Activated T-cell treated with anti-CD3 and anti-CD28 coated beads, Interleukin-2, amount 50 U/mL, for 72 hours (primary cell): ENCODE results near the gene ILDR2. TPM values are rescaled to one million over a fixed set of nuclear protein-coding genes. Genes with fewer than 3 reads are reported as not detected.
A peak's percentile ranks its signal among the peaks of the same experiment; 100 is the strongest.
"Not testable (repeated sequence)": the region's sequence is repeated elsewhere in the genome, so short reads cannot be mapped to it uniquely, and the experiment has no call there.

ENCODE experiments used
- ATAC-seq, 2 donors: fragments of 150-1000 bp; cut with Tn5 transposase; replicated peaks in 1 of 2; 2 replicates each; pipeline ENCODE4 v1.10.0; 2021; ENCODE audit warnings: moderate library complexity in 2 of 2, mild to moderate bottlenecking in 1 of 2
- DNase-seq, 2 donors: peaks; one replicate each; pipeline ENCODE4 v3.0.0; 2021 to 2022; ENCODE audit warnings: mixed read lengths in 1 of 2
- H3K27ac Mint-ChIP-seq: one replicate; pipeline ENCODE4 v1.8.0; 2022; ENCODE audit warnings: mild to moderate bottlenecking, moderate library complexity, mixed read lengths
- H3K27me3 Mint-ChIP-seq: one replicate; pipeline ENCODE4 v1.8.0; 2022; ENCODE audit warnings: low read depth, mixed read lengths
- H3K36me3 Mint-ChIP-seq, 2 donors: one replicate each; pipeline ENCODE4 v1.8.0; 2022; ENCODE audit warnings: mixed read lengths in 2 of 2, mild to moderate bottlenecking in 1 of 2; ENCODE audit not compliant: insufficient read depth in 2 of 2
- H3K4me1 Mint-ChIP-seq: one replicate; pipeline ENCODE4 v1.8.0; 2022; ENCODE audit warnings: low read depth, mixed read lengths
- H3K4me3 Mint-ChIP-seq, 2 donors: one replicate each; pipeline ENCODE4 v1.8.0; 2022; ENCODE audit warnings: mild to moderate bottlenecking in 2 of 2, mixed read lengths in 2 of 2, moderate library complexity in 2 of 2
- H3K9me3 Mint-ChIP-seq, 2 donors: one replicate each; pipeline ENCODE4 v1.8.0; 2022; ENCODE audit warnings: mixed read lengths in 2 of 2
- total RNA-seq, 2 donors: library from RNA; stranded (reverse); gene quantifications; one replicate each; pipeline ENCODE4 v1.2.3, GENCODE V29; 2022

Gene ILDR2
- total RNA-seq, 2 donors from 2014 or later, result 15.8 to 18.5 TPM

DNA sequence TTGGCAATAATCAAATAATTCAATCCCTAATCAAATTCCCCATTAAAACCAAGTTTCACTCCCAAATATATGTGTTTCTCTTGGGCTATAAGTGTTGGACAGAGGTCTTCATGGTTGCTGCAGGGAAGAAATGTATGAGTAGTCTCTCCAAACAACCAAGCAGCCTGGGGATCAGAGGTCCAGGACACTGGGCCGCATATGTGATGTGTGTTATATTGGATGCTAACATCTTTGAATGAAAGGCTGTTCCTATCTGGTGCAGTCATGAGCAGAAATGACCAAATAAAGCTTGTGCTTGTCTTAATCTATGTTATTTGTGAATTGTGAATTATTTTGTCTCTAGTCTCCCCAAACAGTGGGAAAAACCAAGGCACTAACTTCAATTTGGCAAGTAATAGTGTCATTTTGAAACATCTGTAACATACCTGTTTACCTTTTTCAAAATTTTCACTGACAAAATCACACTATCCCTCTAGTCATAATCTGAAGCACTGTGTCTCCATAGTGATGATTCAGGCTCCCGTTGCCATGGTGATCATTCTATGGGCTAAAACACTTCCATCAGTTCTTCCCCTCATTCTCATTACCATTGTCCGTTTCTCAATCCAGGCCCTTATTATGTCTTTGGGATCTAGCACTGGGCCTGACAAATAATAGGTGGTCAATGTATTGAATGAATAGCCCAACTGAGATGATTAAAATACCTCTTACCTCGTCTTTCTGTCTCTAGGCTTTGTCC is 86.8 kb downstream of the ILDR2 start:
- peaks cover 16% of the 10 kb centered on the region for H3K27me3 Mint-ChIP-seq
- H3K4me1 Mint-ChIP-seq, result peaks cover 16% of the 10 kb centered on the region
- no peak overlapping the region for H3K4me3 Mint-ChIP-seq

DNA sequence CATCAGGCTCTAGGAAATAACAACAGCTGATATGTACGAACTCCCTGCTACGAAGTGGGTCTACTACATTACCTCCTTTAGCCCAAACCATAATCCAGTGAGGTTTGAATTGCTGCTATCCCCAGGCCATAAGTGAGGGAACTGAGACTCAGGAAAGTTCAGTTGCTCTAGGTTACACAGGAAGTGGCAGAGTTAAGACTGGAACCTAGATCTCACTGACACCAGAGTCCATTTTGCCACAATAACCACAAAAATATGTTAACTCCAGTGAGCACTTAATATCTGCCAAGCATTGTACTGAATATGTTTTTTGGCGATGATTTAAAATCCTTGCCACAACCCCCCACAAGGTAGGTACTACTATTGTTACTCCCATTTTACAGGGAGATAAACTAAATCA is 90.4 kb downstream of the ILDR2 start:
- ATAC-seq, result no peak
- H3K9me3 Mint-ChIP-seq, result no peaks in the 10 kb centered on the region
- peaks cover 18% of the 10 kb centered on the region for H3K4me1 Mint-ChIP-seq
- H3K36me3 Mint-ChIP-seq, result no peaks in the 10 kb centered on the region
- no peak for DNase-seq
- H3K27ac Mint-ChIP-seq, result no peak overlapping the region
- H3K4me3 Mint-ChIP-seq, result no peak overlapping the region
- peaks cover 12% of the 10 kb centered on the region for H3K27me3 Mint-ChIP-seq

More for the DNA sequence above, 86.8 kb downstream of the ILDR2 start:
- H3K27ac Mint-ChIP-seq, result no peak overlapping the region
- no peaks in the 10 kb centered on the region for H3K9me3 Mint-ChIP-seq
- H3K36me3 Mint-ChIP-seq, result no peaks in the 10 kb centered on the region
- DNase-seq (no peak), ATAC-seq (no peak)

- peak overlapping the region; percentile 14 to 22 for H3K4me3 Mint-ChIP-seq
These were observed 91.2 kb downstream of the ILDR2 start for GRCh38 chr1:166884040-166884642.

DNA sequence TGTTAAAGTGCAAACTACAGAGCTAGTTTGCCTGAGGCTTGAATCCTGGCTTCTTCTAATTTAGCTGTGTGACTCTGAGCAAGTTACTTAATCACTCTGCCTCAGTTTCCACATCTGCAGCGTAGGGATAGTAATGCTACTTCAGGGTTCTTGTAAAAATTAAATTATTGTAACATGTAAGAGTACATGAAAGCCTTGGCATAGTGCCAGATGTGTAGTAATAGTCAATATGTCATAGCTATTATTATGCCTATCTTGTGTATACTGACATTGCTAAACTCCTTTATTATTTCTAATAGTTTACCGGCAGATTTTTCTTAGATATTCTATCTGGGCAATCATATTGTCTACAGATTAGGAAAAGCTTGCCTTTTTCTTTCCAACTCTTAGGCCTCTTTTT is 92.4 kb downstream of the ILDR2 start:
- DNase-seq (no peak), ATAC-seq (no peak)
- no peak overlapping the region for H3K27ac Mint-ChIP-seq
- H3K4me3 Mint-ChIP-seq, result no peak overlapping the region
- H3K4me1 Mint-ChIP-seq, result peaks cover 18% of the 10 kb centered on the region
- H3K9me3 Mint-ChIP-seq, result peaks cover 0 to 3% of the 10 kb centered on the region in 2 donors
- no peaks in the 10 kb centered on the region for H3K36me3 Mint-ChIP-seq
- peaks cover 12% of the 10 kb centered on the region for H3K27me3 Mint-ChIP-seq

More at GRCh38 chr1:166884040-166884642, 91.2 kb downstream of the ILDR2 start:
- Mint-ChIP-seq H3K27me3 (peaks cover 12% of the 10 kb centered on the region), H3K9me3 (no peaks in the 10 kb centered on the region), H3K4me1 (peaks cover 18% of the 10 kb centered on the region), H3K27ac (no peak overlapping the region), H3K36me3 (no peaks in the 10 kb centered on the region)
- ATAC-seq (peak; percentile 81 to 85), DNase-seq (peak; percentile 54 to 59)

DNA sequence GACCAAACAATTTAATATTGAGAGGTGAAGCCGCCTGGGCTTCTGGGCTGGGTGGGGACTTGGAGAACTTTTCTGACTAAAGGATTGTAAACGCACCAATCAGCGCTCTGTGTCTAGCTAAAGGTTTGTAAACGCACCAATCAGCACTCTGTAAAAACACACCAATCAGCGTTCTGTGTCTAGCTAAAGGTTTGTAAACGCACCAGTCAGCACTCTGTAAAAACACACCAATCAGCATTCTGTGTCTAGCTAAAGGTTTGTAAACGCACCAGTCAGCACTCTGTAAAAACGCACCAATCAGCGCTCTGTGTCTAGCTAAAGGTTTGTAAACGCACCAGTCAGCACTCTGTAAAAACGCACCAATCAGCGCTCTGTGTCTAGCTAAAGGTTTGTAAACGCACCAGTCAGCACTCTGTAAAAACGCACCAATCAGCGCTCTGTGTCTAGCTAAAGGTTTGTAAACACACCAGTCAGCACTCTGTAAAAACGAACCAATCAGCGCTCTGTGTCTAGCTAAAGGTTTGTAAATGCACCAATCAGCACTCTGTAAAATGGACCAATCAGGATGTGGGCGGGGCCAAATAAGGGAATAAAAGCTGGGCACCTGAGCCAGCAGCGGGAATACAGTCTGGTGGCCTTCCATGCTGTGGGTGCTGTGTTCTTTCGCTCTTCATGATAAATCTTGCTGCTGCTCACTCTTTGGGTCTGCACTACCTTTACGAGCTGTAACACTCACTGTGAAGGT is 97.0 kb downstream of the ILDR2 start:
- H3K27ac Mint-ChIP-seq, H3K27me3 Mint-ChIP-seq, H3K4me3 Mint-ChIP-seq, DNase-seq, H3K9me3 Mint-ChIP-seq, ATAC-seq, H3K36me3 Mint-ChIP-seq: not testable (repeated sequence)
- peaks cover 20% of the 10 kb centered on the region for H3K4me1 Mint-ChIP-seq

DNA sequence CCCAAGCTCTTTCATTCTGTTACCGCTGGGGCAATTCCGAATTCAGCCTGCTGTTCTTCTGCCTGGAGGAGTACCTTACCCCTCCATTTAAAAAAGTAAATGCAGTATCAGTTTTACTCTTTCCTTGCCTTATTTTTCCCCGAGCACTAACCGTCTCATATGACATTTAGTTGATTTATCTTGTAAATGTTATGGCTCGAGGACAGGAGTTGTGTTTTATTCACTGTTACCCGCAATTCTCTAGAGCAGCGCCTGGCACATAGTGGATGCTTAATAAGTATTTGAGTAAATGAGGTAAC is 98.9 kb downstream of the ILDR2 start:
- peak; percentile 1 for ATAC-seq
- Mint-ChIP-seq H3K36me3 (peaks cover 0 to 4% of the 10 kb centered on the region in 2 donors), H3K4me3 (peak overlapping the region; percentile 81 to 87), H3K4me1 (peaks cover 37% of the 10 kb centered on the region), H3K9me3 (peaks cover 0 to 3% of the 10 kb centered on the region in 2 donors), H3K27ac (peak overlapping the region; percentile 96), H3K27me3 (no peaks in the 10 kb centered on the region)
- DNase-seq, result no peak

- peak; percentile 86 to 87 for ATAC-seq
- H3K4me1 Mint-ChIP-seq, result peaks cover 41% of the 10 kb centered on the region
- H3K9me3 Mint-ChIP-seq, result peaks cover 0 to 3% of the 10 kb centered on the region in 2 donors
- no peaks in the 10 kb centered on the region for H3K27me3 Mint-ChIP-seq
- DNase-seq, result peak; percentile 98 to 100
- peak within 1 kb of the TSS; percentile 81 to 87 for H3K4me3 Mint-ChIP-seq
- peaks cover 0 to 4% of the 10 kb centered on the region in 2 donors for H3K36me3 Mint-ChIP-seq
- H3K27ac Mint-ChIP-seq, result peak within 1 kb of the TSS; percentile 96
These were observed 99.4 kb downstream of the ILDR2 start, which contains the start of gene TADA1 for GRCh38 chr1:166875734-166876539. TADA1 (minus strand) TSS chr1:166876264; CDS start chr1:166876233, 31 bp downstream.

DNA sequence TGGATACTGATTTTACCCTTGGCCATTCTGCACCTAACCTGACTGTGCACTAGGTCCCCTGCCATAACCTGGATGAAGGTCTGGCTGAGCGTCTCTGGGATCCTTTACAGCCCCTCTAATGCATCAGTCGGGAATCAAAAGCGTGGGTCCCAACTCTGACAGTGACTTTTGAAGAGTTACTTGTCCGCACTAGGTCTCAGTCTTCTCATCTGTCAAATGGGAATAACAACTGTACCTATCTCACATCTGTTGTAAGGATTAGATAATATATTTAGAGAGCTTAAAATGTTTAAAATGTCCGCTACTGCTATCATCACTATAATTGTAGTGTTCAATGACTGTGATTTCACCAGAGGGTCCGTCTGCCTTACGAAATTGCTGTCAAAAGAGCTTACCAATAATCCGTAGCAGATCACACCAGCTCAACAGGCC is 100.0 kb downstream of the ILDR2 start:
- DNase-seq, result no peak
- Mint-ChIP-seq H3K4me1 (peaks cover 47% of the 10 kb centered on the region), H3K27me3 (no peaks in the 10 kb centered on the region), H3K9me3 (peaks cover 0 to 3% of the 10 kb centered on the region in 2 donors), H3K27ac (peak overlapping the region; percentile 69), H3K36me3 (peaks cover 0 to 4% of the 10 kb centered on the region in 2 donors), H3K4me3 (peak overlapping the region; percentile 81 to 87)
- no peak for ATAC-seq

DNA sequence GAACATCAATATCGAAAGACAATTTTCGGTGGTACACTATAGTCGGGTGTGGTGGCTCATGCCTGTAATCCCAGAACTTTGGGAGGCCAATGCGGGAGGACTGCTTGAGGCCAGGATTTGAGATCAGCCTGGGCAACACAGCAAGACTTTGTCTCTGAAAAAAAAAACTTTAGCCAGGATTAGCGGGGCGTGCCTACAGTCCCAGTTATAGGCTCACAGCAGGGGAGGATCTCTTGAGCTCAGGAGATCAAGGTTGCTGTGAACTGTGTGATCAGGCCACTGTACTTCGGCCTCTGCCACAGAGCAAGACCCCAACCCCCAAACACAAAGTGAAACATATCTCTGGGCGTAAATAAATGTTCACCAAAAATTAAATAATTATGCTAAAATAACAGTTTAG is 100.9 kb downstream of the ILDR2 start:
- Mint-ChIP-seq H3K4me3 (peak overlapping the region in 1 of 2 donors; percentile 12), H3K4me1 (peaks cover 56% of the 10 kb centered on the region), H3K27ac (no peak overlapping the region), H3K9me3 (peaks cover 0 to 3% of the 10 kb centered on the region in 2 donors), H3K27me3 (no peaks in the 10 kb centered on the region), H3K36me3 (peaks cover 0 to 4% of the 10 kb centered on the region in 2 donors)
- DNase-seq (no peak), ATAC-seq (no peak)

DNA sequence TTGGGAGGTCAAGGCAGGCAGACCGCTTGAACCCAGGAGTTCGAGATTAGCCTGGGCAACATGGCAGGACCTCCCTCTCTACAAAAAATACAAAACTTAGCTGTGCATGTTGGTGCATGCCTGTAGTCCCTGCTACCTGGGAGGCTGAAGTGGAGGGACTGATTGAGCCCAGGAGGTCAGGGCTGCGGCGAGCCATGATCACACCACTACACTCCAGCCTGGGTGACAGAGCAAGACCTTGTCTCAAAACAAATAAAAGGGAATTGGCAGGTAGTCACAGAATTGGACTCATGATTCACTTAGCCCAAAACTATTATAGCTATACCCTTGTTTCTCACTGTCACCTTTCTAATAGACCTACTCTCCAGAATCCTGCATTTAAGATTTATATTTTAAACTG is 104.8 kb downstream of the ILDR2 start:
- ATAC-seq (no peak), DNase-seq (no peak)
- Mint-ChIP-seq H3K27ac (no peak overlapping the region), H3K36me3 (peaks cover 4 to 11% of the 10 kb centered on the region in 2 donors), H3K4me3 (no peak overlapping the region), H3K4me1 (peaks cover 68% of the 10 kb centered on the region), H3K9me3 (no peaks in the 10 kb centered on the region), H3K27me3 (no peaks in the 10 kb centered on the region)

DNA sequence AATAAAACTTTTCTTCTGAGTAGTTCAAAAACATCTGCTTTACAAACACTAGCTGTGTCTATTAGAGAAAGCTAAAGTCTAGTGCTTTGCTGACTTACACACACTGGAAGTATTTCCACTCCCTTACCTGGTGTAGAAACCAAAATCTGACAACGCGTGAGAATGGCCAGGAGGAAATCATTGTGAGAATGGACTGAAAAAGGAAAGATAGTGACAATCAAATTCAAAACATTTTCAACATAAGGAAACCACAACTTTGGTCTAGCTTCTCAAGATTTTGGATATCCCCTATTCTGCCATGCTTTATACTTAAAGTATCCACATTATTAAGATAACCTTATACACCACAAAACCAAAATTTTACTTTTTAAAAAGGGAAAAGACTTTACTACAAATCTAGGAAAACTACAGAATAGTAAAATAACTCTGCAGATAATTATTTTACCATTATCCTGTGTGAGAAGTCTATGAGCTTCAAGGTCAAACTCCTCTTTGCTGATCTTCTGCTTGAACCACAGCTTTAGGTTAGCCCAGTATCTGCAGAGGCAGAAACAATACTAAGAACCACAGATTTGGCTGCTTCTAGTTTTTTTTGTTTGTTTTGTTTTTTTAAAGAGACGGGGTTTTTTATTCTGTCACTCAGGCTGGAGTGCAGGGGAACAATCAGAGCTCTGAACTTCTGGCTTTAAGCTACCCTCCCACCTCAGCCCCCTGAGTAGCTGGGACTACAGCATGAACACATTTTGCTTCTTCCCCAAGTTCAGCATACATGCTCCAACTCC is 105.8 kb downstream of the ILDR2 start:
- H3K27ac Mint-ChIP-seq, result peak overlapping the region; percentile 25
- DNase-seq, result no peak
- H3K36me3 Mint-ChIP-seq, result peaks cover 4 to 14% of the 10 kb centered on the region in 2 donors
- H3K4me3 Mint-ChIP-seq, result no peak overlapping the region
- H3K27me3 Mint-ChIP-seq, result no peaks in the 10 kb centered on the region
- peak in 1 of 2 donors; percentile 35 for ATAC-seq
- H3K4me1 Mint-ChIP-seq, result peaks cover 57% of the 10 kb centered on the region
- H3K9me3 Mint-ChIP-seq, result no peaks in the 10 kb centered on the region

DNA sequence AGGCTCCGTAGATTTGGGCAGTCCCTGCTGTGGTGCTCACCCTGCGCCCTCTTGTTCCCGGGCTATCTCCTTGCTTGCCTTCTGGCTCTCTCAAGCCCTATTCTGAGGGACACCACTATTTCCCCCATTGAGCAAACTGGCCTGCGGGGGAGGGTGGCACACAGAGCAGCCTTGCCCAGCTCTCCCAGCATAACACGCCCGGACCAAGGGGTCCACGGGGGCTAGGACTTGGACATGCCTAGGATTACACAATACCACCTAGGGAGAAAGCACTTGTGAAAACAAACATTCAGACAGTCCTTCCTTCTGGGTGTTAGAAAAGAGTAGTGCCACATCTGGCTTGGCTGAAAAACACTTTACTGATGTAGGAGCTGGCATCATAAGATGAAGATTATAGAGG is 106.7 kb downstream of the ILDR2 start:
- H3K36me3 Mint-ChIP-seq, result peaks cover 7 to 15% of the 10 kb centered on the region in 2 donors

More for the DNA sequence above, 106.7 kb downstream of the ILDR2 start:
- Mint-ChIP-seq H3K4me1 (peaks cover 52% of the 10 kb centered on the region), H3K4me3 (no peak overlapping the region), H3K27ac (peak overlapping the region; percentile 52), H3K27me3 (no peaks in the 10 kb centered on the region), H3K9me3 (no peaks in the 10 kb centered on the region)
- no peak for DNase-seq
- no peak for ATAC-seq
